Peyer's patch (tissue), 4 donors: ENCODE measurements around the gene PSMD9.

Experiments
- CTCF ChIP-seq, 6 experiments: fragments of 450-650 bp in 4 of 6; fragments of 200-600 bp in 2 of 6; sonication (generic) in 1 of 6; IDR thresholded peaks; one replicate each; pipeline ENCODE4 v1.5.1; 2017 to 2019; ENCODE audit warnings: antibody characterized with exemption in 6 of 6, mild to moderate bottlenecking in 3 of 6, moderate library complexity in 1 of 6
- POLR2A ChIP-seq, 2 donors: fragments of 450-650 bp; IDR thresholded peaks; one replicate each; pipeline ENCODE4 v1.5.1; 2017; ENCODE audit warnings: antibody characterized with exemption in 2 of 2, mild to moderate bottlenecking in 2 of 2, moderate library complexity in 2 of 2

- TF ChIP-seq CTCF (IDR thresholded peaks at IDR 0.05) (no peak), POLR2A (IDR thresholded peaks at IDR 0.05) (no peak)
Measured at GRCh38 chr12:121843236-121843982, 45.2 kb upstream of the PSMD9 start.
